B cell (primary cell): ENCODE results near the gene SLC2A9. TPM values are rescaled to one million over a fixed set of nuclear protein-coding genes. Genes with fewer than 3 reads are reported as not detected.
A peak's percentile ranks its signal among the peaks of the same experiment; 100 is the strongest.

Experiments used
- ATAC-seq: fragments of 200-7000 bp; cut with Tn5 transposase; one replicate; pipeline ENCODE4 v1.10.0; 2021; ENCODE audit warnings: low read depth, mild to moderate bottlenecking, moderate number of reproducible peaks, moderate library complexity
- CTCF ChIA-PET: fragments of 350-600 bp; sonication (Branson Sonifier 250); formaldehyde crosslinking; loops from one replicate; lab custom pipeline; 2021; ENCODE audit warnings: antibody characterized with exemption, inconsistent platforms; lab: Charles Lee
- POLR2A ChIA-PET: fragments of 350-600 bp; sonication (Branson Sonifier 250); formaldehyde crosslinking; loops from one replicate; lab custom pipeline; 2021; ENCODE audit warnings: antibody characterized with exemption; lab: Charles Lee
- DNase-seq: peaks from one replicate; pipeline ENCODE4 v3.0.0; 2013
- H2AFZ ChIP-seq: 2 replicates; pipeline ENCODE4 v1.6.1; 2012; ENCODE audit warnings: mild to moderate bottlenecking, low read depth, low read length; ENCODE audit not compliant: insufficient read depth, poor library complexity, severe bottlenecking
- H3K27ac ChIP-seq, 2 donors: 1 replicate in 1 of 2; 2 replicates in 1 of 2; pipeline ENCODE4 v1.5.1; 2012 to 2013; ENCODE audit warnings: low read length in 2 of 2, mild to moderate bottlenecking in 2 of 2, moderate library complexity in 1 of 2
- H3K27me3 ChIP-seq, 4 experiments: fragments of 200-600 bp in 1 of 4; sonication (generic) in 1 of 4; replicated peaks in 1 of 4; 1 replicate in 2 of 4; 2 replicates in 2 of 4; pipeline versions ENCODE4 v1.6.1 to v1.7.0; 2013 to 2016; ENCODE audit warnings: low read length in 3 of 4, mild to moderate bottlenecking in 2 of 4, mixed read lengths in 1 of 4, moderate library complexity in 1 of 4; ENCODE audit not compliant: insufficient read depth in 4 of 4, control insufficient read depth in 3 of 4; ENCODE audit errors: control extremely low read depth in 1 of 4
- H3K36me3 ChIP-seq, 2 experiments: replicated peaks in 1 of 2; 1 replicate in 1 of 2; 2 replicates in 1 of 2; pipeline versions ENCODE4 v1.6.1 to v1.7.1; 2013; ENCODE audit warnings: low read length in 1 of 2; ENCODE audit not compliant: insufficient read depth in 2 of 2, control insufficient read depth in 1 of 2; ENCODE audit errors: control extremely low read depth in 1 of 2, extremely low read depth in 1 of 2
- H3K4me1 ChIP-seq, 2 donors: fragments of 200-600 bp in 1 of 2; sonication (generic) in 1 of 2; 1 replicate in 1 of 2; 2 replicates in 1 of 2; pipeline versions ENCODE4 v1.5.1 to v1.6.1; 2013 to 2017; ENCODE audit warnings: low read length in 2 of 2; ENCODE audit not compliant: control insufficient read depth in 2 of 2, insufficient read depth in 2 of 2
- H3K4me2 ChIP-seq: replicated peaks from 2 replicates; pipeline ENCODE3; 2012; ENCODE audit warnings: mild to moderate bottlenecking, low read depth, low read length; ENCODE audit not compliant: poor library complexity, severe bottlenecking
- H3K4me3 ChIP-seq, 5 experiments: fragments of 200-600 bp in 1 of 5; sonication (generic) in 1 of 5; 1 replicate in 3 of 5; 2 replicates in 2 of 5; pipeline versions ENCODE4 v1.5.1 to v1.7.0; 2011 to 2016; ENCODE audit warnings: low read length in 4 of 5, mild to moderate bottlenecking in 4 of 5, low read depth in 2 of 5, control low read depth in 1 of 5, moderate library complexity in 1 of 5; ENCODE audit not compliant: insufficient read depth in 1 of 5; ENCODE audit errors: control extremely low read depth in 1 of 5, extremely low read depth in 1 of 5
- H3K79me2 ChIP-seq: fragments of 200-600 bp; sonication (generic); one replicate; pipeline ENCODE4 v1.6.0; 2016; ENCODE audit warnings: low read length; ENCODE audit not compliant: control insufficient read depth, insufficient read depth
- H3K9ac ChIP-seq: fragments of 200-600 bp; sonication (generic); 2 replicates; pipeline ENCODE4 v1.6.1; 2017; ENCODE audit warnings: mild to moderate bottlenecking, low read length, moderate library complexity
- H3K9me3 ChIP-seq, 3 donors: one replicate each; pipeline versions ENCODE4 v1.6.1 to v1.7.1; 2013; ENCODE audit warnings: low read length in 2 of 3; ENCODE audit not compliant: control insufficient read depth in 2 of 3, insufficient read depth in 1 of 3; ENCODE audit errors: control extremely low read depth in 1 of 3
- H4K20me1 ChIP-seq: 2 replicates; pipeline ENCODE4 v1.6.0; 2012; ENCODE audit warnings: mild to moderate bottlenecking, low read length; ENCODE audit not compliant: insufficient read depth, control insufficient read depth, poor library complexity, severe bottlenecking
- H3K27ac Mint-ChIP-seq: one replicate; pipeline ENCODE4 v1.8.0; 2021; ENCODE audit warnings: mixed read lengths
- H3K27me3 Mint-ChIP-seq: one replicate; pipeline ENCODE4 v1.8.0; 2021; ENCODE audit warnings: mixed read lengths
- H3K4me1 Mint-ChIP-seq: one replicate; pipeline ENCODE4 v1.8.0; 2021; ENCODE audit warnings: mixed read lengths
- H3K4me3 Mint-ChIP-seq: one replicate; pipeline ENCODE4 v1.8.0; 2021; ENCODE audit warnings: mixed read lengths
- H3K9me3 Mint-ChIP-seq: one replicate; pipeline ENCODE4 v1.8.0; 2022; ENCODE audit warnings: mixed read lengths; ENCODE audit not compliant: insufficient read depth
- CTCF ChIP-seq: fragments of 200-600 bp; IDR thresholded peaks from one replicate; pipeline ENCODE4 v1.8.0; 2022; ENCODE audit warnings: antibody characterized with exemption, mild to moderate bottlenecking
- EZH2 ChIP-seq: IDR thresholded peaks from 2 replicates; pipeline ENCODE4 v1.6.1; 2012; ENCODE audit warnings: borderline replicate concordance, low read depth, mild to moderate bottlenecking, moderate library complexity, low read length; ENCODE audit not compliant: insufficient read depth, poor library complexity, severe bottlenecking
- WGBS: methylation state at CpG from one replicate; pipeline ENCODE4 v1.1.5; 2013; ENCODE audit warnings: missing lambda C conversion rate; ENCODE audit not compliant: insufficient coverage; 5-methylcytosine and 5-hydroxymethylcytosine counted together
- intact Hi-C: fragments of 100-400 bp; cut with micrococcal nuclease; formaldehyde crosslinking; loops from one replicate; pipeline ENCODE4 v1.10.0; 2022
- polyA minus RNA-seq: library from RNA; depleted of rRNA, polyadenylated mRNA; stranded (reverse); fragments of >200 nt; gene quantifications from 2 replicates; pipeline ENCODE4 v1.2.3, GENCODE V29; 2012
- polyA plus RNA-seq: library from polyadenylated mRNA; depleted of rRNA; stranded (reverse); fragments of >200 nt; gene quantifications from 2 replicates; pipeline ENCODE4 v1.2.3, GENCODE V29; 2012
- total RNA-seq, 2 donors: library from RNA; stranded (reverse); fragments of 120-200 nt in 1 of 2; gene quantifications; 1 replicate in 1 of 2; 2 replicates in 1 of 2; pipeline versions ENCODE4 v1.2.3 to v1.2.4, GENCODE V29; 2013 to 2022

The SLC2A9 gene
- total RNA-seq: 0.63 and 2.1 TPM in 2 replicates
- 1.3 TPM for total RNA-seq (2013)
- 0.88 and 0.89 TPM in 2 replicates for polyA plus RNA-seq
- 0.71 TPM in 1 of 2 replicates, not detected in the other for polyA minus RNA-seq

- H3K79me2 ChIP-seq: no peaks in the 10 kb centered on the region
- H3K4me1 Mint-ChIP-seq: peaks cover 49% of the 10 kb centered on the region
- POLR2A ChIA-PET: no interaction called here
- H3K4me3 ChIP-seq: no peak within 1 kb of the TSS
- H3K4me3 Mint-ChIP-seq: no peak within 1 kb of the TSS
- 45% methylated on average over 10 of the region's 17 CpGs for WGBS
- no peaks in the 10 kb centered on the region for H3K36me3 ChIP-seq
- H3K27me3 ChIP-seq: no peaks in the 10 kb centered on the region
- intact Hi-C loops: no loop called here
- peak within 1 kb of the TSS; percentile 32 for H3K27ac Mint-ChIP-seq
- H3K9me3 Mint-ChIP-seq: no peaks in the 10 kb centered on the region
- no peak for ATAC-seq
- H3K4me2 ChIP-seq: no peak within 1 kb of the TSS
- H3K9me3 ChIP-seq: peaks cover 0 to 5% (median 0%) of the 10 kb centered on the region in 3 donors
- CTCF ChIA-PET: no interaction called here
- TF ChIP-seq CTCF: no peak
- TF ChIP-seq EZH2: no peak
- H3K9ac ChIP-seq: no peak within 1 kb of the TSS
- no peak within 1 kb of the TSS for H3K27ac ChIP-seq
- no peak within 1 kb of the TSS for H2AFZ ChIP-seq
- peaks cover 2% of the 10 kb centered on the region for H3K27me3 Mint-ChIP-seq
- no peaks in the 10 kb centered on the region for H4K20me1 ChIP-seq
- H3K4me1 ChIP-seq: peaks cover 22 to 43% of the 10 kb centered on the region in 2 donors
- no peak for DNase-seq
These were observed at the start of gene SLC2A9 for GRCh38 chr4:10020871-10021652. TSS of gene SLC2A9 (minus strand) at chr4:10021497. CDS start at chr4:10021429, 68 bp downstream.

- Histone ChIP-seq H3K36me3 (peaks cover 0 to 29% of the 10 kb centered on the region in 2 experiments), H3K27me3 (no peaks in the 10 kb centered on the region), H3K4me1 (no peaks in the 10 kb centered on the region), H2AFZ (no peak overlapping the region), H4K20me1 (no peaks in the 10 kb centered on the region), H3K4me2 (no peak overlapping the region), H3K79me2 (no peaks in the 10 kb centered on the region), H3K27ac (no peak overlapping the region), H3K9ac (no peak overlapping the region), H3K9me3 (no peaks in the 10 kb centered on the region), H3K4me3 (no peak overlapping the region)
- POLR2A ChIA-PET: no interaction called here
- no peaks in the 10 kb centered on the region for H3K4me1 Mint-ChIP-seq
- intact Hi-C loops: no loop called here
- no peak overlapping the region for H3K4me3 Mint-ChIP-seq
- 97% methylated on average over 9 of the region's 12 CpGs for WGBS
- CTCF ChIA-PET: no interaction called here
- ATAC-seq (no peak), DNase-seq (no peak)
- TF ChIP-seq CTCF (no peak), EZH2 (no peak)
- H3K27ac Mint-ChIP-seq: no peak overlapping the region
- no peaks in the 10 kb centered on the region for H3K27me3 Mint-ChIP-seq
- H3K9me3 Mint-ChIP-seq: no peaks in the 10 kb centered on the region
These were observed 47.9 kb upstream of the SLC2A9 start for GRCh38 chr4:10069075-10069642.
